A673 (cell line): ENCODE data around the gene KCNK5. TPM values are rescaled to one million over a fixed set of nuclear protein-coding genes. Genes with fewer than 3 reads are reported as not detected.
A peak's percentile ranks its signal among the peaks of the same experiment; 100 is the strongest.

Source experiments
- BruUV-seq: library from RNA; stranded (reverse); fragments of 400-500 nt; replicated peaks from 2 replicates; lab custom pipeline; 2021; lab: Mats Ljungman, UMichigan
- CTCF ChIA-PET: fragments of 300-600 bp; sonication (Branson Sonifier 250); formaldehyde crosslinking; loops from one replicate; lab custom pipeline; 2022; ENCODE audit warnings: antibody characterized with exemption; lab: Charles Lee
- POLR2A ChIA-PET: fragments of 300-600 bp; sonication (Branson Sonifier 250); formaldehyde crosslinking; loops from one replicate; lab custom pipeline; 2022; ENCODE audit warnings: antibody characterized with exemption; ENCODE audit not compliant: low non-redundant PET; lab: Charles Lee
- DNase-seq: peaks from one replicate; pipeline ENCODE4 v3.0.0-alpha.2; 2015; ENCODE audit warnings: low spot score
- H3K27ac ChIP-seq: fragments of 200-600 bp; sonication (generic); 2 replicates; pipeline ENCODE4 v1.5.1; 2016; ENCODE audit warnings: mixed run types, low read depth, mild to moderate bottlenecking, mixed read lengths, antibody characterized with exemption, low read length; ENCODE audit not compliant: poor library complexity, severe bottlenecking
- H3K27me3 ChIP-seq: fragments of 200-600 bp; sonication (generic); replicated peaks from 2 replicates; pipeline ENCODE4 v1.6.1; 2017; ENCODE audit warnings: mixed run types, low read depth, mild to moderate bottlenecking, mixed read lengths, antibody characterized with exemption, low read length; ENCODE audit not compliant: insufficient read depth, poor library complexity
- H3K36me3 ChIP-seq: fragments of 200-600 bp; sonication (generic); 2 replicates; pipeline ENCODE4 v1.6.1; 2016; ENCODE audit warnings: mixed run types, mild to moderate bottlenecking, mixed read lengths, antibody characterized with exemption, low read length; ENCODE audit not compliant: insufficient read depth, poor library complexity, severe bottlenecking
- H3K4me1 ChIP-seq: fragments of 200-600 bp; sonication (generic); 2 replicates; pipeline ENCODE4 v1.6.1; 2017; ENCODE audit warnings: mixed run types, mild to moderate bottlenecking, mixed read lengths, antibody characterized with exemption, low read length; ENCODE audit not compliant: insufficient read depth, poor library complexity, severe bottlenecking
- H3K4me3 ChIP-seq: fragments of 200-600 bp; sonication (generic); 2 replicates; pipeline ENCODE4 v1.5.1; 2016; ENCODE audit warnings: low read depth, mixed run types, mild to moderate bottlenecking, mixed read lengths, low read length; ENCODE audit not compliant: poor library complexity, severe bottlenecking
- H3K9me3 ChIP-seq: fragments of 200-600 bp; sonication (generic); 2 replicates; pipeline ENCODE4 v1.6.1; 2016; ENCODE audit warnings: mixed run types, low read depth, mild to moderate bottlenecking, mixed read lengths, antibody characterized with exemption, low read length; ENCODE audit not compliant: poor library complexity, severe bottlenecking
- CTCF ChIP-seq: fragments of 300-800, 200-600 bp; sonication (generic); conservative IDR thresholded peaks from 2 replicates; pipeline ENCODE4 v1.5.1; 2017; ENCODE audit warnings: low read depth, mild to moderate bottlenecking, antibody characterized with exemption, low read length, moderate library complexity, mixed read lengths
- EZH2 ChIP-seq: fragments of 200-600 bp; sonication (generic); IDR thresholded peaks from 2 replicates; pipeline ENCODE4 v1.6.1; 2017; ENCODE audit warnings: borderline replicate concordance, low read depth, mild to moderate bottlenecking, mixed read lengths, antibody characterized with exemption, low read length; ENCODE audit not compliant: poor library complexity, severe bottlenecking
- intact Hi-C: fragments of 100-400 bp; cut with micrococcal nuclease; formaldehyde crosslinking; loops from one replicate; pipeline ENCODE4 v1.10.0; 2022; ENCODE audit not compliant: unreplicated experiment
- total RNA-seq: library from RNA; stranded (reverse); gene quantifications from 2 replicates; pipeline ENCODE4 v1.2.3, GENCODE V29; 2021

The KCNK5 gene
- total RNA-seq, 1 experiment from 2014 or later = not detected

- TF ChIP-seq CTCF (no peak), EZH2 (no peak)
- Histone ChIP-seq H3K9me3 (no peaks in the 10 kb centered on the region), H3K27ac (no peak overlapping the region), H3K36me3 (no peaks in the 10 kb centered on the region), H3K4me3 (no peak overlapping the region), H3K4me1 (no peaks in the 10 kb centered on the region), H3K27me3 (no peaks in the 10 kb centered on the region)
- DNase-seq = peak; percentile 17
- ChIA-PET CTCF (no interaction called here), POLR2A (no interaction called here)
- BruUV-seq = no TSS peak
- intact Hi-C loops = no loop called here
These were observed 12.0 kb downstream of the KCNK5 start for GRCh38 chr6:39217177-39217864.

- H3K4me1 ChIP-seq = no peaks in the 10 kb centered on the region
- no peak for DNase-seq
- ChIA-PET POLR2A (no interaction called here), CTCF (no interaction called here)
- H3K4me3 ChIP-seq = no peak overlapping the region
- no peaks in the 10 kb centered on the region for H3K27me3 ChIP-seq
- no peaks in the 10 kb centered on the region for H3K9me3 ChIP-seq
- TF ChIP-seq EZH2 = no peak
- TF ChIP-seq CTCF = no peak
- H3K36me3 ChIP-seq = no peaks in the 10 kb centered on the region
- H3K27ac ChIP-seq = no peak overlapping the region
- intact Hi-C loops = no loop called here
- BruUV-seq = no TSS peak
These were observed 13.6 kb downstream of the KCNK5 start for GRCh38 chr6:39215640-39216158.

- no peak for DNase-seq
- CTCF ChIA-PET = no interaction called here
- no TSS peak for BruUV-seq
- no peaks in the 10 kb centered on the region for H3K36me3 ChIP-seq
- intact Hi-C loops = no loop called here
- H3K9me3 ChIP-seq = no peaks in the 10 kb centered on the region
- no peak overlapping the region for H3K27ac ChIP-seq
- no peak overlapping the region for H3K4me3 ChIP-seq
- no peaks in the 10 kb centered on the region for H3K4me1 ChIP-seq
- no peak for TF ChIP-seq CTCF
- TF ChIP-seq EZH2 = no peak
- POLR2A ChIA-PET = no interaction called here
- H3K27me3 ChIP-seq = no peaks in the 10 kb centered on the region
These were observed 14.2 kb downstream of the KCNK5 start for GRCh38 chr6:39214846-39215639.
